Common myeloid progenitor, CD34-positive (primary cell): ENCODE results near the gene ZFPM1.

Experiments
- CTCF ChIA-PET: fragments of 350-600 bp; sonication (Branson Sonifier 250); formaldehyde crosslinking; loops from one replicate; lab custom pipeline; 2021; ENCODE audit warnings: antibody characterized with exemption; lab: Charles Lee
- POLR2A ChIA-PET: fragments of 350-600 bp; sonication (Branson Sonifier 250); formaldehyde crosslinking; loops from one replicate; lab custom pipeline; 2021; ENCODE audit warnings: antibody characterized with exemption; lab: Charles Lee
- DNase-seq, 3 donors: peaks; one replicate each; pipeline versions ENCODE4 v3.0.0 to v3.0.0-alpha.2; 2013
- H3K27ac ChIP-seq, 2 experiments: 1 replicate in 1 of 2; 2 replicates in 1 of 2; pipeline ENCODE4 v1.7.0; 2013; ENCODE audit warnings: inconsistent platforms in 2 of 2, low read length in 2 of 2, mild to moderate bottlenecking in 2 of 2, low read depth in 1 of 2, moderate library complexity in 1 of 2; ENCODE audit not compliant: severe bottlenecking in 2 of 2, insufficient read depth in 1 of 2, poor library complexity in 1 of 2
- H3K27me3 ChIP-seq, 5 experiments: replicated peaks in 2 of 5; 1 replicate in 3 of 5; 2 replicates in 2 of 5; pipeline versions ENCODE4 v1.6.1 to v1.7.0; 2013; ENCODE audit warnings: low read length in 4 of 5, mild to moderate bottlenecking in 2 of 5, moderate library complexity in 2 of 5, inconsistent platforms in 1 of 5; ENCODE audit not compliant: insufficient read depth in 5 of 5, control insufficient read depth in 4 of 5
- H3K36me3 ChIP-seq, 4 experiments: 1 replicate in 2 of 4; 2 replicates in 2 of 4; pipeline versions ENCODE4 v1.6.1 to v1.7.0; 2013; ENCODE audit warnings: low read length in 3 of 4, control low read depth in 1 of 4, mild to moderate bottlenecking in 1 of 4; ENCODE audit not compliant: control insufficient read depth in 4 of 4, insufficient read depth in 4 of 4
- H3K4me1 ChIP-seq, 4 experiments: 1 replicate in 3 of 4; 2 replicates in 1 of 4; pipeline versions ENCODE4 v1.6.1 to v1.7.1; 2013; ENCODE audit warnings: low read length in 3 of 4, mild to moderate bottlenecking in 3 of 4, control low read depth in 1 of 4, inconsistent platforms in 1 of 4, moderate library complexity in 1 of 4; ENCODE audit not compliant: control insufficient read depth in 4 of 4, insufficient read depth in 4 of 4; ENCODE audit errors: control extremely low read depth in 1 of 4
- H3K4me3 ChIP-seq, 7 experiments: 1 replicate in 4 of 7; 2 replicates in 3 of 7; pipeline versions ENCODE4 v1.5.1 to v1.7.0; 2013; ENCODE audit warnings: mild to moderate bottlenecking in 7 of 7, low read length in 6 of 7, moderate library complexity in 6 of 7, inconsistent platforms in 2 of 7, low read depth in 2 of 7, control low read depth in 1 of 7; ENCODE audit not compliant: insufficient read depth in 4 of 7, control insufficient read depth in 1 of 7; ENCODE audit errors: extremely low read depth in 1 of 7
- H3K9me3 ChIP-seq, 5 experiments: 1 replicate in 4 of 5; 2 replicates in 1 of 5; pipeline versions ENCODE4 v1.6.1 to v1.7.1; 2013; ENCODE audit warnings: low read length in 4 of 5, mild to moderate bottlenecking in 2 of 5, inconsistent platforms in 1 of 5, low read depth in 1 of 5, moderate library complexity in 1 of 5; ENCODE audit not compliant: control insufficient read depth in 4 of 5, insufficient read depth in 2 of 5; ENCODE audit errors: control extremely low read depth in 1 of 5
- WGBS: methylation state at CpG from one replicate; pipeline ENCODE4 v1.1.5; 2013; ENCODE audit not compliant: insufficient coverage; 5-methylcytosine and 5-hydroxymethylcytosine counted together

Gene ZFPM1

GRCh38 chr16:88494335-88495154 lies 41.5 kb downstream of the ZFPM1 start:
- peaks cover 0 to 20% (median 16%) of the 10 kb centered on the region in 4 experiments for H3K4me1 ChIP-seq
- H3K9me3 ChIP-seq = no peaks in the 10 kb centered on the region
- DNase-seq = no peak
- H3K27ac ChIP-seq = no peak overlapping the region
- no peak overlapping the region for H3K4me3 ChIP-seq
- 98% methylated on average over 24 of the region's 43 CpGs for WGBS
- ChIA-PET POLR2A (no interaction called here), CTCF (interaction anchor here (0.7 to 2.5 kb wide), 8 partner anchors 9 to 66 kb away, joined by 3 to 6 read pairs (median 3); no protein-coding TSS in a partner anchor)
- peaks cover 0 to 14% (median 4%) of the 10 kb centered on the region in 4 experiments for H3K36me3 ChIP-seq
- H3K27me3 ChIP-seq = no peaks in the 10 kb centered on the region

GRCh38 chr16:88495268-88495772 lies 42.2 kb downstream of the ZFPM1 start:
- ChIA-PET CTCF (interaction anchor here (0.9 to 1.6 kb wide), 4 partner anchors 9 to 544 kb away, joined by 3 to 4 read pairs (median 3); partner anchors contain the start of gene BANP), POLR2A (no interaction called here)
- no peak overlapping the region for H3K27ac ChIP-seq
- peaks cover 0 to 27% (median 23%) of the 10 kb centered on the region in 4 experiments for H3K4me1 ChIP-seq
- H3K9me3 ChIP-seq = no peaks in the 10 kb centered on the region
- 86% methylated on average over 9 of the region's 15 CpGs for WGBS
- H3K4me3 ChIP-seq = no peak overlapping the region
- H3K27me3 ChIP-seq = no peaks in the 10 kb centered on the region
- no peak for DNase-seq
- peaks cover 0 to 12% (median 4%) of the 10 kb centered on the region in 4 experiments for H3K36me3 ChIP-seq

- H3K4me3 ChIP-seq = no peak overlapping the region
- no peak overlapping the region for H3K27ac ChIP-seq
- no peaks in the 10 kb centered on the region for H3K27me3 ChIP-seq
- H3K4me1 ChIP-seq = peaks cover 0 to 28% (median 26%) of the 10 kb centered on the region in 4 experiments
- CTCF ChIA-PET = interaction anchor here (1.0 kb wide), 1 partner anchor 492 kb away, joined by 3 read pairs; no protein-coding TSS in a partner anchor
- peak in 1 of 3 donors; percentile 29 for DNase-seq
- H3K36me3 ChIP-seq = peaks cover 0 to 7% (median 2%) of the 10 kb centered on the region in 4 experiments
- no peaks in the 10 kb centered on the region for H3K9me3 ChIP-seq
- 88% methylated on average over 40 of the region's 46 CpGs for WGBS
- POLR2A ChIA-PET = interaction anchor here (0.9 kb wide), 1 partner anchor 40 kb away, joined by 3 read pairs; no protein-coding TSS in a partner anchor
Measured at GRCh38 chr16:88497561-88498462, 44.7 kb downstream of the ZFPM1 start.

- WGBS = 94% methylated on average over 25 of the region's 27 CpGs
Measured at GRCh38 chr16:88498576-88499208, 45.6 kb downstream of the ZFPM1 start.

GRCh38 chr16:88499292-88499691 lies 46.2 kb downstream of the ZFPM1 start:
- no peaks in the 10 kb centered on the region for H3K9me3 ChIP-seq
- no peak overlapping the region for H3K27ac ChIP-seq
- WGBS = 43% methylated on average over 19 of the region's 19 CpGs
- ChIA-PET POLR2A (no interaction called here), CTCF (interaction anchor here (1.0 to 1.7 kb wide), 2 partner anchors 11 to 61 kb away, joined by 3 to 6 read pairs; no protein-coding TSS in a partner anchor)
- H3K36me3 ChIP-seq = peaks cover 0 to 8% (median 4%) of the 10 kb centered on the region in 4 experiments
- no peaks in the 10 kb centered on the region for H3K27me3 ChIP-seq
- peaks cover 0 to 28% (median 27%) of the 10 kb centered on the region in 4 experiments for H3K4me1 ChIP-seq
- H3K4me3 ChIP-seq = peak overlapping the region in 3 of 7 experiments; percentile 19 to 45 (median 36)
- DNase-seq = no peak

More at GRCh38 chr16:88498576-88499208, 45.6 kb downstream of the ZFPM1 start:
- peaks cover 0 to 28% (median 27%) of the 10 kb centered on the region in 4 experiments for H3K4me1 ChIP-seq
- POLR2A ChIA-PET = no interaction called here
- H3K27me3 ChIP-seq = no peaks in the 10 kb centered on the region
- H3K9me3 ChIP-seq = no peaks in the 10 kb centered on the region
- H3K36me3 ChIP-seq = peaks cover 0 to 7% (median 4%) of the 10 kb centered on the region in 4 experiments
- CTCF ChIA-PET = interaction anchor here (1.0 to 1.7 kb wide), 2 partner anchors 10 to 62 kb away, joined by 3 to 6 read pairs; no protein-coding TSS in a partner anchor
- no peak overlapping the region for H3K27ac ChIP-seq
- peak overlapping the region in 2 of 7 experiments; percentile 19 to 45 for H3K4me3 ChIP-seq
- no peak for DNase-seq

GRCh38 chr16:88499836-88500251 lies 46.8 kb downstream of the ZFPM1 start:
- H3K27me3 ChIP-seq = no peaks in the 10 kb centered on the region
- peaks cover 0 to 28% (median 27%) of the 10 kb centered on the region in 4 experiments for H3K4me1 ChIP-seq
- ChIA-PET POLR2A (no interaction called here), CTCF (interaction anchor here (0.7 to 1.7 kb wide), 3 partner anchors 11 to 60 kb away, joined by 3 to 6 read pairs (median 3); no protein-coding TSS in a partner anchor)
- H3K4me3 ChIP-seq = peak overlapping the region in 2 of 7 experiments; percentile 19 to 45
- peak; percentile 18 to 67 (median 51) for DNase-seq
- WGBS = 5% methylated on average over 22 of the region's 23 CpGs
- no peaks in the 10 kb centered on the region for H3K9me3 ChIP-seq
- no peak overlapping the region for H3K27ac ChIP-seq
- H3K36me3 ChIP-seq = peaks cover 0 to 9% (median 2%) of the 10 kb centered on the region in 4 experiments
